Measurements from ENCODE around the gene MCM3. TPM values are rescaled to one million over a fixed set of nuclear protein-coding genes. Genes with fewer than 3 reads are reported as not detected.

The MCM3 gene
- total RNA-seq, 1 donor from 2014 or later = 118 TPM

- DNase-seq (ENCODE audit: low spot score, unreplicated experiment) = no peak
- no peak overlapping the region for H3K4me3 Mint-ChIP-seq (ENCODE audit: low read depth)
- no peak overlapping the region for H3K27ac Mint-ChIP-seq
- H3K27me3 Mint-ChIP-seq = no peaks in the 10 kb centered on the region
- peaks cover 1% of the 10 kb centered on the region for H3K36me3 Mint-ChIP-seq (ENCODE audit: insufficient read depth)
- peaks cover 5% of the 10 kb centered on the region for H3K9me3 Mint-ChIP-seq (ENCODE audit: low read depth)
- H3K4me1 Mint-ChIP-seq (ENCODE audit: low read depth) = peaks cover 30% of the 10 kb centered on the region
- TF ChIP-seq, protein P1, sequence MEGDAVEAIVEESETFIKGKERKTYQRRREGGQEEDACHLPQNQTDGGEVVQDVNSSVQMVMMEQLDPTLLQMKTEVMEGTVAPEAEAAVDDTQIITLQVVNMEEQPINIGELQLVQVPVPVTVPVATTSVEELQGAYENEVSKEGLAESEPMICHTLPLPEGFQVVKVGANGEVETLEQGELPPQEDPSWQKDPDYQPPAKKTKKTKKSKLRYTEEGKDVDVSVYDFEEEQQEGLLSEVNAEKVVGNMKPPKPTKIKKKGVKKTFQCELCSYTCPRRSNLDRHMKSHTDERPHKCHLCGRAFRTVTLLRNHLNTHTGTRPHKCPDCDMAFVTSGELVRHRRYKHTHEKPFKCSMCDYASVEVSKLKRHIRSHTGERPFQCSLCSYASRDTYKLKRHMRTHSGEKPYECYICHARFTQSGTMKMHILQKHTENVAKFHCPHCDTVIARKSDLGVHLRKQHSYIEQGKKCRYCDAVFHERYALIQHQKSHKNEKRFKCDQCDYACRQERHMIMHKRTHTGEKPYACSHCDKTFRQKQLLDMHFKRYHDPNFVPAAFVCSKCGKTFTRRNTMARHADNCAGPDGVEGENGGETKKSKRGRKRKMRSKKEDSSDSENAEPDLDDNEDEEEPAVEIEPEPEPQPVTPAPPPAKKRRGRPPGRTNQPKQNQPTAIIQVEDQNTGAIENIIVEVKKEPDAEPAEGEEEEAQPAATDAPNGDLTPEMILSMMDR (IDR thresholded peaks at IDR 0.05; ENCODE audit: unreplicated experiment) = no peak
Measured at GRCh38 chr6:52301326-52301725, 16.8 kb upstream of the MCM3 start.

DNA sequence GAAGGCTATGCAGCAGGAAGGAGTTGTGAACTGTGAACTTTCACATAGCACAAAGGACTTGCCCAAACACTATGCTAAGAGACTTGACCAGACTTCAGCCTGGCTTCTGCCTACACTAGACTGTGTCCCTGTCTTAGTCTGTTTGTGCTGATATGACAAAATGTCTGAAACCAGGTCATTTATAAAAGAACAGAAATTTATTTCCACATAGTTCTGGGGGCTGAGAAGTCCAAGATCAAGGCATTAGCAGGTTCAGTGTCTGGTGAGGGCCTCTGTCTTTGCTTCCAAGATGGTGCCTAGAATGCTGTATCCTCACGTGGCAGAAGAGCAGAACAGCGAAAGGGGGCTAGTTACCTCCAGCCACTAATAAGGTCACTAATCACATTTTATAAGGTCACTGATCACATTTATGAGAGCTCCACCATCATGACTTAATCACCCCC is 16.0 kb upstream of the MCM3 start:
- no peak overlapping the region for H3K4me3 Mint-ChIP-seq (ENCODE audit: low read depth)
- peaks cover 1% of the 10 kb centered on the region for H3K36me3 Mint-ChIP-seq (ENCODE audit: insufficient read depth)
- H3K27me3 Mint-ChIP-seq = no peaks in the 10 kb centered on the region
- H3K27ac Mint-ChIP-seq = no peak overlapping the region
- no peak for DNase-seq (ENCODE audit: low spot score, unreplicated experiment)
- H3K9me3 Mint-ChIP-seq (ENCODE audit: low read depth) = peaks cover 5% of the 10 kb centered on the region
- TF ChIP-seq, protein P1 (IDR thresholded peaks at IDR 0.05; ENCODE audit: unreplicated experiment) = no peak
- peaks cover 29% of the 10 kb centered on the region for H3K4me1 Mint-ChIP-seq (ENCODE audit: low read depth)

GRCh38 chr6:52299653-52300052 is 15.1 kb upstream of the MCM3 start:
- TF ChIP-seq, protein P1 (IDR thresholded peaks at IDR 0.05; ENCODE audit: unreplicated experiment) = no peak
- H3K27ac Mint-ChIP-seq = no peak overlapping the region
- no peaks in the 10 kb centered on the region for H3K27me3 Mint-ChIP-seq
- H3K9me3 Mint-ChIP-seq (ENCODE audit: low read depth) = peaks cover 5% of the 10 kb centered on the region
- H3K4me1 Mint-ChIP-seq (ENCODE audit: low read depth) = peaks cover 20% of the 10 kb centered on the region
- H3K36me3 Mint-ChIP-seq (ENCODE audit: insufficient read depth) = peaks cover 1% of the 10 kb centered on the region
- H3K4me3 Mint-ChIP-seq (ENCODE audit: low read depth) = no peak overlapping the region
- no peak for DNase-seq (ENCODE audit: low spot score, unreplicated experiment)

DNA sequence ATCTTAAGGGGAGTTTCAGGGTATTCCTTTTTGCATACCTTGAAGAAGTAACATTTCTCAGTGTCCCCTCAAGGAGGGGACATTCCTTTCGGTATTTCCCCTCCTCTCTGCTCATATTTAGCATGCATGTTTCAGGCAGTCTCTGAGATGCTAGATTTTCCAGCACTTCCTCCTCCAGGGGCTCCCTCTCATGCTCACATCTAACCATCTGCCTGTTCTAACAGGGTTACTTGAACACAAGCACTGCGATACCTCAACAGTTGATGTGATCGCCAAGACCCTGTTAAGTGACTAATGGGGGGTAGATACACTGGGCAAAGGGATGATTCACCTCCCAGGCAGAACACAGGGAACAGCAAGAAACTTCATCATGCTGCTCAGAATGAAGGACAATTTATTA is 12.9 kb upstream of the MCM3 start:
- no peak for DNase-seq (ENCODE audit: low spot score, unreplicated experiment)
- Mint-ChIP-seq H3K4me1 (ENCODE audit: low read depth) (peaks cover 3% of the 10 kb centered on the region), H3K27me3 (no peaks in the 10 kb centered on the region), H3K4me3 (ENCODE audit: low read depth) (no peak overlapping the region), H3K9me3 (ENCODE audit: low read depth) (peaks cover 5% of the 10 kb centered on the region), H3K36me3 (ENCODE audit: insufficient read depth) (peaks cover 1% of the 10 kb centered on the region), H3K27ac (no peak overlapping the region)
- TF ChIP-seq, protein P1 (IDR thresholded peaks at IDR 0.05; ENCODE audit: unreplicated experiment) = no peak

DNA sequence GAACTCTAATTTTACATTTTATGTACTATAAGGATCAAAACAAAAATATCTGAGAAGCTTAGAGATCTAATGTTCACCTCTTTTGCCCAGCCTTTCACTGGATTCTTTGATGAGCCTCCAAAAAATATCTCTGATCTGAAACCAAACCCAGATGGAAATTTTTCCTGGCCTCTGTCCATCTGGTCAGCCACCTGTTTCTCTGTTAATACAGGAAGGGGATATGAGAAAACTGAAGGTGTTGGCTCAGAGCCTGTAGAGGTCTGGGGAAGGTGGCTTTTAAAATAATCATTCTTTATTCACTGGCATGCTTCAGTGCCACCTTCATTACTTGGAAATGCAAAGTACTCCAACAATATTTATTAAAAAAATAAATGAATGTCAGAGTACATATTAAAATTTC is 8.5 kb upstream of the MCM3 start:
- peaks cover 1% of the 10 kb centered on the region for H3K36me3 Mint-ChIP-seq (ENCODE audit: insufficient read depth)

More for the DNA sequence above, 8.5 kb upstream of the MCM3 start:
- Mint-ChIP-seq H3K27ac (no peak overlapping the region), H3K27me3 (no peaks in the 10 kb centered on the region), H3K4me3 (ENCODE audit: low read depth) (no peak overlapping the region), H3K4me1 (ENCODE audit: low read depth) (peaks cover under 1% of the 10 kb centered on the region), H3K9me3 (ENCODE audit: low read depth) (no peaks in the 10 kb centered on the region)
- DNase-seq (ENCODE audit: low spot score, unreplicated experiment) = no peak
- TF ChIP-seq, protein P1 (IDR thresholded peaks at IDR 0.05; ENCODE audit: unreplicated experiment) = no peak

All from progenitor cell of endocrine pancreas (in vitro differentiated cells).